Neural progenitor cell (in vitro differentiated cells): ENCODE results near the gene C20orf96.

Source experiments
- EZH2 ChIP-seq: fragments of 200-600 bp; sonication (generic); IDR thresholded peaks from 2 replicates; pipeline ENCODE4 v1.6.1; 2017; ENCODE audit warnings: antibody characterized with exemption, mild to moderate bottlenecking, moderate library complexity
- EZH2phosphoT487 ChIP-seq: fragments of 200-600 bp; sonication (generic); IDR thresholded peaks from 2 replicates; pipeline ENCODE4 v1.6.1; 2017; ENCODE audit warnings: antibody characterized with exemption
- TF ChIP-seq, protein P1 (sequence below): fragments of 200-600 bp; sonication (generic); IDR thresholded peaks from 2 replicates; pipeline ENCODE4 v1.5.1; 2017; ENCODE audit warnings: antibody characterized with exemption, mild to moderate bottlenecking

DNA sequence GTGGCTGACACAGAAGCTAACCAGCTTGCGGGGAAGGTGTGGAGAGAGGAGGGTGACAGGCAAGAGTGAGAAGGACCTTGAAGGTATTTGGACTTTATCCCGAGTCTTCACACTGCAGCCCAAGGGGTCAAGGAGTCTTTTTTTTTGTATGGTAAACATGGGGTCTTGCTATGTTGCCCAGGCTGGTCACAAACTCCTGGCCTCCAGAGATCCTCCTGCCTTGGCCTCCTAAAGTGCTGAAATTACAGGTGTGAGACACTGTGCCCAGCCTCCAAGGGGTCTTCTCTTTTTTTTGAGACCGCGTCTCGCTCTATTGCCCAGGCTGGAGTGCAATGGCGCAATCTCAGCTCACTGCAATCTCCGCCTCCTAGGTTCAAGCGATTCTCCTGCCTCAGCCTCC lies 44.0 kb upstream of the C20orf96 start:
- TF ChIP-seq, protein P1, sequence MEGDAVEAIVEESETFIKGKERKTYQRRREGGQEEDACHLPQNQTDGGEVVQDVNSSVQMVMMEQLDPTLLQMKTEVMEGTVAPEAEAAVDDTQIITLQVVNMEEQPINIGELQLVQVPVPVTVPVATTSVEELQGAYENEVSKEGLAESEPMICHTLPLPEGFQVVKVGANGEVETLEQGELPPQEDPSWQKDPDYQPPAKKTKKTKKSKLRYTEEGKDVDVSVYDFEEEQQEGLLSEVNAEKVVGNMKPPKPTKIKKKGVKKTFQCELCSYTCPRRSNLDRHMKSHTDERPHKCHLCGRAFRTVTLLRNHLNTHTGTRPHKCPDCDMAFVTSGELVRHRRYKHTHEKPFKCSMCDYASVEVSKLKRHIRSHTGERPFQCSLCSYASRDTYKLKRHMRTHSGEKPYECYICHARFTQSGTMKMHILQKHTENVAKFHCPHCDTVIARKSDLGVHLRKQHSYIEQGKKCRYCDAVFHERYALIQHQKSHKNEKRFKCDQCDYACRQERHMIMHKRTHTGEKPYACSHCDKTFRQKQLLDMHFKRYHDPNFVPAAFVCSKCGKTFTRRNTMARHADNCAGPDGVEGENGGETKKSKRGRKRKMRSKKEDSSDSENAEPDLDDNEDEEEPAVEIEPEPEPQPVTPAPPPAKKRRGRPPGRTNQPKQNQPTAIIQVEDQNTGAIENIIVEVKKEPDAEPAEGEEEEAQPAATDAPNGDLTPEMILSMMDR: no peak
- TF ChIP-seq EZH2 (no peak), EZH2phosphoT487 (no peak)
